ENCODE results near the gene SLC22A16.

SLC22A16 gene

DNA sequence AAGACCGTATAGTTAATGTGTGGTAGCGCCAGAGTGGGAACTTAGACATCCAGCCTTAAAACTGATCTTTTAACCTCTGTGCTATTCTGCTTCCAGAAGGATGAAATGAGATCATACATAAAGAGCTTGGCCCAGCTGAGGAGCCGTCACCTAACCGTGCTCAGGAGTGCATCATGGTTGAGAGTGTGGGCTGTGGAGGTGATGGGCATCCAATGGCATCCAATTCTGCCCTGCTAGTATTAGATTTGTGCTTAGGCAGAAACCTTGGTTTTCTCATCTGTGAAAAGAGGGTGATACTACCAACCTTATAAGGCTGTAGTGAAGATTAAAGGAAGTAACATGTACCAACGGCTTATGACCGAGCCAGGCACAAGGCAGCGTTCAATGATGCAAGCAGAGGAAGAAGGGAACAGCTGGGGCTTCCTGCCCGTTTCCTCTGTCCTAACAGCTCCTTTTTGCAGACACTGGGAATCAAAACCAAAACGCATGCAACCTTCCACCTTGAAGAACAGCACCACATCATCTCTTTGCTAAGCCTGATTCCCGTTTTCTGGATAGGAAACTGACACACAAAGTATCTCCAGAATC lies 1.3 kb downstream of the SLC22A16 start:
- Histone ChIP-seq H3K27ac (ENCODE audit: poor library complexity, severe bottlenecking) (no peak overlapping the region), H3K9me3 (ENCODE audit: severe bottlenecking) (no peaks in the 10 kb centered on the region), H3K4me3 (ENCODE audit: severe bottlenecking) (no peak overlapping the region), H3K36me3 (ENCODE audit: low read depth) (no peaks in the 10 kb centered on the region), H3K4me1 (ENCODE audit: insufficient read depth, poor library complexity, severe bottlenecking) (no peaks in the 10 kb centered on the region), H3K27me3 (ENCODE audit: insufficient read depth, poor library complexity, severe bottlenecking) (peaks cover 23% of the 10 kb centered on the region)
- DNase-seq (ENCODE audit: low spot score) = no peak
- no peak; the same call in 2 of the 3 replicates for ATAC-seq (ENCODE audit: low read depth)
- TF ChIP-seq, protein P1, sequence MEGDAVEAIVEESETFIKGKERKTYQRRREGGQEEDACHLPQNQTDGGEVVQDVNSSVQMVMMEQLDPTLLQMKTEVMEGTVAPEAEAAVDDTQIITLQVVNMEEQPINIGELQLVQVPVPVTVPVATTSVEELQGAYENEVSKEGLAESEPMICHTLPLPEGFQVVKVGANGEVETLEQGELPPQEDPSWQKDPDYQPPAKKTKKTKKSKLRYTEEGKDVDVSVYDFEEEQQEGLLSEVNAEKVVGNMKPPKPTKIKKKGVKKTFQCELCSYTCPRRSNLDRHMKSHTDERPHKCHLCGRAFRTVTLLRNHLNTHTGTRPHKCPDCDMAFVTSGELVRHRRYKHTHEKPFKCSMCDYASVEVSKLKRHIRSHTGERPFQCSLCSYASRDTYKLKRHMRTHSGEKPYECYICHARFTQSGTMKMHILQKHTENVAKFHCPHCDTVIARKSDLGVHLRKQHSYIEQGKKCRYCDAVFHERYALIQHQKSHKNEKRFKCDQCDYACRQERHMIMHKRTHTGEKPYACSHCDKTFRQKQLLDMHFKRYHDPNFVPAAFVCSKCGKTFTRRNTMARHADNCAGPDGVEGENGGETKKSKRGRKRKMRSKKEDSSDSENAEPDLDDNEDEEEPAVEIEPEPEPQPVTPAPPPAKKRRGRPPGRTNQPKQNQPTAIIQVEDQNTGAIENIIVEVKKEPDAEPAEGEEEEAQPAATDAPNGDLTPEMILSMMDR (IDR thresholded peaks at IDR 0.05; ENCODE audit: poor library complexity, severe bottlenecking) = no peak

DNA sequence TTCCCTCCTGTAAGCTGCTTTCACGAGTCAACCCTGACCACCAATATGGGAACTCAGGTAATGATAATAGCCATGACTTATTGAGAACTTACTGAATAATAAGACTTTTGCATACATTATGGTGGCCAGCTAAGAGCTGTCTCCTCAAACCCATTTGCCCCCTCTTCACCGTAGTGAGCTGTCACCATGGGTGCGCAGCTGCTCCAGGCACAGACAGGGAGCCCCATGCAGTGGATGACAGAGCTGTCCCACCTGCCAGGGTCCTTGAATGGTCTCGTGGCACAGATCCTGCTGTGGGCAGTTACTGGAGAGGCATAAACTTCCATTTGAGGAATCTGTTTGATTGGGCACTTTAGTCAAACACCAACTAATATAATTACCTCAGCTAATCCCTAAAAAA lies 1.9 kb downstream of the SLC22A16 start:
- peaks cover 23% of the 10 kb centered on the region for H3K27me3 ChIP-seq (ENCODE audit: insufficient read depth, poor library complexity, severe bottlenecking)

DNA sequence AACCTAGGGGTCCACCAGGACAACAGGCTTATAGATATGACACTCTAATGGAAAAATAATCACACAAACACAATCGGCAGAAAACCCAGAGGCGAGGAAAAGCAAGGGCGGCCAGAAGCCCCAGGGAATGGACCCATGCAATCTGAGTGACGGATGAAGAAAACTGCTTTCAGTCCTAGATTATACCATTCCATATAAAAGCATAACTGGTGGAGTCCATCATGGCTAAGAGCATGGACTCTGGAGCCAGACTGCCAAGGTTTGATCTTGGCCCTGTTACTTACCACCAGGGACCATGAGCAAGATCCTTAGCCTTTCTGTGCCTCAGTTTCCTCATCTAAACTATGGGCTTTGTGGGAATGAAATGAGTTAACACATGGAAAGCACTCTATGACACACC lies 3.7 kb downstream of the SLC22A16 start:
- H3K27ac ChIP-seq (ENCODE audit: poor library complexity, severe bottlenecking) = no peak overlapping the region
- no peak for ATAC-seq (ENCODE audit: low read depth)
- DNase-seq (ENCODE audit: low spot score) = no peak
- no peaks in the 10 kb centered on the region for H3K4me1 ChIP-seq (ENCODE audit: insufficient read depth, poor library complexity, severe bottlenecking)
- H3K27me3 ChIP-seq (ENCODE audit: insufficient read depth, poor library complexity, severe bottlenecking) = peaks cover 23% of the 10 kb centered on the region
- TF ChIP-seq, protein P1 (IDR thresholded peaks at IDR 0.05; ENCODE audit: poor library complexity, severe bottlenecking) = no peak
- no peaks in the 10 kb centered on the region for H3K9me3 ChIP-seq (ENCODE audit: severe bottlenecking)
- H3K4me3 ChIP-seq (ENCODE audit: severe bottlenecking) = no peak overlapping the region
- H3K36me3 ChIP-seq (ENCODE audit: low read depth) = no peaks in the 10 kb centered on the region

More for the DNA sequence above, 1.9 kb downstream of the SLC22A16 start:
- H3K4me3 ChIP-seq (ENCODE audit: severe bottlenecking) = no peak overlapping the region
- H3K27ac ChIP-seq (ENCODE audit: poor library complexity, severe bottlenecking) = no peak overlapping the region
- H3K9me3 ChIP-seq (ENCODE audit: severe bottlenecking) = no peaks in the 10 kb centered on the region
- DNase-seq (ENCODE audit: low spot score) = no peak
- TF ChIP-seq, protein P1 (IDR thresholded peaks at IDR 0.05; ENCODE audit: poor library complexity, severe bottlenecking) = no peak
- no peaks in the 10 kb centered on the region for H3K4me1 ChIP-seq (ENCODE audit: insufficient read depth, poor library complexity, severe bottlenecking)
- no peaks in the 10 kb centered on the region for H3K36me3 ChIP-seq (ENCODE audit: low read depth)
- no peak for ATAC-seq (ENCODE audit: low read depth)

DNA sequence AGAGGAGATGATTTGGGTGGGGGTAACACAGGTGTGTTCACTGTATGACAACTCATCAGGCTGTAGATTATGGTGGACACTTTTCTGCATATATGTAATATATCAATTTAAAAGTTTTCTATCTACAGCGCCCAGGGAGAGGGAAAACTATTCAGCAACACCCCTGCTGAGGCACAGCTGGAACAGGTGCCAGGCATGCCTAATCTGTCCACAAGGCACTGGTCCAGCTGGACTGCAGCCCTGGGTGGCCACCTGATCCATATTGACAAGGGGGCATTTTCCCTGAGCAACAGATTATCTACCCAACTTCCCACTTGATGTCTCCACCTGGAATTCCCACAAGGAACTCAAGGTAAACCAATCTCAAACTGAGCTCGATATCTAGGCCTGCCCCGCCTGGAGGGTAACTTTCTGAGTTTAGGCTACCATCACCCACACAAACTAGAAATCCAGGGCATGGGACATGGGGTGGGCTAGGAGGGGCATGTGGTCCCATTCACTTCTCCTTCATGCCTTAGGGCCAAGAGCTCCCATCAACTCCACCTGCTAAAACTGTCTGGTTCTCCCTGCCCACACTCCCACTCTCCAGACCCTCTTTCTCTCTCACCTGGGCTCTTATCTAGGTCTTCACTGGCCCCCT lies 4.6 kb downstream of the SLC22A16 start:
- ATAC-seq (ENCODE audit: low read depth) (no peak), DNase-seq (ENCODE audit: low spot score) (no peak)
- no peak overlapping the region for H3K4me3 ChIP-seq (ENCODE audit: severe bottlenecking)
- no peaks in the 10 kb centered on the region for H3K36me3 ChIP-seq (ENCODE audit: low read depth)
- H3K27ac ChIP-seq (ENCODE audit: poor library complexity, severe bottlenecking) = no peak overlapping the region
- no peaks in the 10 kb centered on the region for H3K4me1 ChIP-seq (ENCODE audit: insufficient read depth, poor library complexity, severe bottlenecking)
- peaks cover 18% of the 10 kb centered on the region for H3K27me3 ChIP-seq (ENCODE audit: insufficient read depth, poor library complexity, severe bottlenecking)
- H3K9me3 ChIP-seq (ENCODE audit: severe bottlenecking) = no peaks in the 10 kb centered on the region
- TF ChIP-seq, protein P1 (IDR thresholded peaks at IDR 0.05; ENCODE audit: poor library complexity, severe bottlenecking) = no peak

DNA sequence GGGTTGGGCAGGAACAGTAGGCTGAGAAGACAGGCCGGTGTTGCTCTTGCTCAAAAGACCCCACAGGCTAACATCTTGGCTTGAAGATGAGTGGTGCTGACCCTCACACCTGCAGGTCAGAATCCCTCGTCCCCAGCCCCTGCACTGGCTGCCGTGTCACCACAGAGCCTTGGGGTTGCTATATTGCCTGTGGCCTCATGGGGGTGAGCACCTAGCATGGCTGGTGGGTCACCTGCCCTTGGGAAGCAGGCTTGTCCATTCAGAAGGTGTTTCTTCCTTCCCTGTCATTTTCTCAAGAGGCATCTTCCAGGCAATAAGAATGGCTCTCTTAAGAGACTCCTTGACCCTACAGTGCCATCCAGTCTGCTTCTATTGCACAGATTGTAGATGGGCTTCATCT lies 7.7 kb downstream of the SLC22A16 start:
- ATAC-seq (ENCODE audit: low read depth) (no peak), DNase-seq (ENCODE audit: low spot score) (no peak)
- H3K9me3 ChIP-seq (ENCODE audit: severe bottlenecking) = no peaks in the 10 kb centered on the region
- H3K4me1 ChIP-seq (ENCODE audit: insufficient read depth, poor library complexity, severe bottlenecking) = no peaks in the 10 kb centered on the region
- H3K27ac ChIP-seq (ENCODE audit: poor library complexity, severe bottlenecking) = no peak overlapping the region
- H3K27me3 ChIP-seq (ENCODE audit: insufficient read depth, poor library complexity, severe bottlenecking) = no peaks in the 10 kb centered on the region
- H3K36me3 ChIP-seq (ENCODE audit: low read depth) = no peaks in the 10 kb centered on the region
- TF ChIP-seq, protein P1 (IDR thresholded peaks at IDR 0.05; ENCODE audit: poor library complexity, severe bottlenecking) = no peak
- H3K4me3 ChIP-seq (ENCODE audit: severe bottlenecking) = no peak overlapping the region
